ENCODE data around the gene OR5H6. TPM values are rescaled to one million over a fixed set of nuclear protein-coding genes. Genes with fewer than 3 reads are reported as not detected.

Gene OR5H6
- total RNA-seq, 2 experiments from 2014 or later = not detected

DNA sequence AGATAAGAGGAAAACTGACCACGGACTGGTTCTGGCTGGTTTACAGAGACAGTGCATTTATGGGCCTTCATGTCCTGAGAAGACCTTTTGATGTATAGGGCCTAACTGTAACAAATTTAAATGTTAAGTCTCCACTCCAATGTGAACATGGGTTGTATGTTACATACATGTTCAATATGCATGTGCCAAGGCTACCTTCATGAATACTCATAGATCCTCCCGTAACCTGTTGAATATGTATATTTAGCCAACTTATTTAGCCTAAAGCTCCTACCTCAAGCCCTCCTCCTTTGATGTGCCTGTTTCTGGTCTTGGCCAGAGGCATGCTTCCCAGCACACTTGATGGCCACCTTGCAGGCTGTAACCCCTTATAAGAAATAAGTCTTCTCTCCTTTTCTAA, 18.2 kb downstream of the OR5H6 start, which contains the start of gene OR5H2:
Gene OR5H2, plus strand, starts transcription at position 301 of the 400 bp plus-strand sequence. CDS start 398 bp downstream, outside the sequence.
- Mint-ChIP-seq H3K27me3 (no peaks in the 10 kb centered on the region), H3K4me1 (peaks cover 8% of the 10 kb centered on the region), H3K9me3 (ENCODE audit: low read depth) (no peaks in the 10 kb centered on the region), H3K27ac (no peak within 1 kb of the TSS), H3K4me3 (no peak within 1 kb of the TSS), H3K36me3 (no peaks in the 10 kb centered on the region)
- ATAC-seq (no peak), DNase-seq (no peak)
- CTCF ChIA-PET = no interaction called here

GRCh38 chr3:98290916-98291315, 26.9 kb downstream of the OR5H6 start:
- H3K4me1 Mint-ChIP-seq = no peaks in the 10 kb centered on the region
- H3K9me3 Mint-ChIP-seq (ENCODE audit: low read depth) = no peaks in the 10 kb centered on the region
- no peak overlapping the region for H3K27ac Mint-ChIP-seq
- no peaks in the 10 kb centered on the region for H3K36me3 Mint-ChIP-seq
- ATAC-seq (no peak), DNase-seq (no peak)
- CTCF ChIA-PET = no interaction called here
- H3K4me3 Mint-ChIP-seq = no peak overlapping the region
- peaks cover 2% of the 10 kb centered on the region for H3K27me3 Mint-ChIP-seq

- Mint-ChIP-seq H3K9me3 (ENCODE audit: low read depth) (no peaks in the 10 kb centered on the region), H3K4me1 (no peaks in the 10 kb centered on the region), H3K27ac (no peak overlapping the region), H3K27me3 (peaks cover 2% of the 10 kb centered on the region), H3K4me3 (no peak overlapping the region), H3K36me3 (no peaks in the 10 kb centered on the region)
- ATAC-seq (no peak), DNase-seq (no peak)
- CTCF ChIA-PET = interaction anchor here (0.5 kb wide), 1 partner anchor 27 kb away, joined by 3 read pairs; no protein-coding TSS in a partner anchor
These were observed 27.4 kb downstream of the OR5H6 start for GRCh38 chr3:98291332-98291957.

Other genes starting within 250 kb of the OR5H6 start
- gene GABRR3, start 228.9 kb upstream of the OR5H6 start, total RNA-seq = not detected
- gene OR5AC2, start 177.1 kb upstream of the OR5H6 start, total RNA-seq = not detected
- gene OR5H1, start 133.5 kb upstream of the OR5H6 start, total RNA-seq = not detected
- gene OR5H14, start 116.8 kb upstream of the OR5H6 start, total RNA-seq = not detected
- not detected for gene OR5H15, start 97.5 kb upstream of the OR5H6 start, total RNA-seq
- gene OR5H2, start 18.3 kb downstream of the OR5H6 start, total RNA-seq = not detected
- gene OR5K4, start 89.6 kb downstream of the OR5H6 start, total RNA-seq = not detected
- not detected for gene OR5K3, start 126.4 kb downstream of the OR5H6 start, total RNA-seq
- not detected for gene OR5K1, start 199.0 kb downstream of the OR5H6 start, total RNA-seq
- not detected for gene OR5K2, start 233.4 kb downstream of the OR5H6 start, total RNA-seq

Measured in activated CD8-positive, alpha-beta memory T cell treated with anti-CD3 and anti-CD28 coated beads, Interleukin-2, amount 10 ng/mL, durations not matched to agents 7 days and 5 days (primary cell).